ENCODE results near the gene SERPINE3.

The SERPINE3 gene

GRCh38 chr13:51364404-51365008 is 25.0 kb downstream of the SERPINE3 start:
- no peak for DNase-seq

- DNase-seq: no peak
Observed at GRCh38 chr13:51370116-51370515, 30.6 kb downstream of the SERPINE3 start.

DNA sequence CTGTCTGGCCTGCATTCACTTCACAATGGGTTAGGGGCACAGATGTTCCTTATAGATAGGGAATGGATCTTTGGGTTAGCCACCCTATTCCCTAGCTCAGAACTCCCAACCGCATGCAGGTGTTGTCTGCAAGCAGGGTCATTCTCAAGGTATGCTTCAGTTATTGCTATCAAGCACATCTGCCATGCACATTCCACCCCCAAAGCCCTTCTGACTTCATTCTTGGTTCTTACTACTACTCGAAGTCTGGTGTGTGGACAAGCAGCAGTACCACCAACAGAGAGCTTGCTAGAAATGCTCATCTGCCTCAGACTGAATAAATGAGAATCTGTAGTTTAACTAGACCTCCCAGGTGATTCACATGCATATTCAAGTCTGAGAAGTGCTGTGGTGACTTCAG is 31.3 kb downstream of the SERPINE3 start:
- DNase-seq: no peak

DNA sequence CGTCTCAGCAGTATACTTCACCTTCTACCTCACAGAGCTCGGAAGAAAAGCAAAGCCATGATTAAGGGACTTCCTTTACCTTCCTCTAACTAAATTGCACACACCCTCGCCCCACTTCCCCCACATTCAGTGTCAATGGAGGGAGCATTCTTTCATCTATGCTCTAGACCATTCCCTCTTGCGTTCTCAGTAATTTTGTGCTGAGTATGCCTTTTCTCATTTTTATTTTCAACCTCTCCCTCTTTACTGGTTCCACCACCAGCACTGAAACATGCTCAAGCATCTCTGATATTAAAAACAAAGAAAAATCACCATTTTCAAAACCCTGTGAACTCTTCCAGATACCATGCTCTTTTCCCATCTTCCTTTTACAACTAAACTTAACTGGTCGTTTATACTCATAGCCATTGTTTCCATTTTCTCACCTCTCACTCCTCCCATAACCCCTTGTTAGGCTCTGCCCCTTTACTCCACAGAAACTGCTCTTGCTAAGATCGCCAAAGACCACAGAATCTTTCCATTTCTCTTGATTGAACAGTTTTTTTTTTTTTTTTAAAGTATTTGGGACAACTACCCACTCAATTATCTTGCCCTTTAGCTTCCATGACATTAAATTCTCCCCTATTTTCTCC is 32.4 kb downstream of the SERPINE3 start:
- no peak for DNase-seq

DNA sequence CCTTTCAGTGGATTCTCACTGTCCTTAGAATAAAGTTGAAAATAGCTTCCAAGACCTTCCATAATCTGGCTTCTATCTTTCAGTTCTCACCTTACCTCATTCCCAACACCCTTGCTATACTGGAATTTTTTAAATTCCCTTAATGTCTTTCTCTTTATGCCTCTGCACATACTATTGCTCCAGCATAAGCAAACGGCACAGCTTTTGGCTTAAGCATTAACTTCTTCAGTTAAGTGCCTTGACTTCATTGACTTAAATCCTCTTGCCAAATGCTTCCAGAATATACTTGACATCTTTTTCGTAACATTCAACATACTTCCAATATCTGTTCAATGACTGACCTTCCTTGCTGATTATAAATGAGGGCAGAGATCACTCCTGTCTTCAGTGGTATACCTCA is 34.0 kb downstream of the SERPINE3 start:
- DNase-seq: no peak

DNA sequence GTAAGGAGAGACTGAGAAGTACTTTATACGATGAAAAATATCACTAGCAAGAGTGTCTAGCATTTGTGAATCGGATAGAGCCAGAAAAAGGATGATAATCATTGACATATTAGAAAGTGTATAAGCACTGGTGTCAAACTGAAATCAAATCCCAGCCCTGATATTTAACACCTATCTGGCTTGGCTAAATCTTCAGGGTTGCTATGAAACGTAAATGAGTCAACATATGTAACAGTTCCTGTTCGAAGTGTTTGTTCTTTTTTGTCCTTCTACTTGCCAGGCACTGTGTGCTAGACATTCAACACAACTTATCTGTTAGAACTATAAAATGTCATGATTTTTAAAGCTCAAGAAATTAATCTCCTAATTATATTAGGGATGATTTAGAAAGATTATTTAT is 40.8 kb downstream of the SERPINE3 start:
- DNase-seq: peak; percentile 21

GRCh38 chr13:51385114-51385513 is 45.6 kb downstream of the SERPINE3 start:
- no peak for DNase-seq

GRCh38 chr13:51394724-51395123 is 55.2 kb downstream of the SERPINE3 start:
- no peak for DNase-seq

DNA sequence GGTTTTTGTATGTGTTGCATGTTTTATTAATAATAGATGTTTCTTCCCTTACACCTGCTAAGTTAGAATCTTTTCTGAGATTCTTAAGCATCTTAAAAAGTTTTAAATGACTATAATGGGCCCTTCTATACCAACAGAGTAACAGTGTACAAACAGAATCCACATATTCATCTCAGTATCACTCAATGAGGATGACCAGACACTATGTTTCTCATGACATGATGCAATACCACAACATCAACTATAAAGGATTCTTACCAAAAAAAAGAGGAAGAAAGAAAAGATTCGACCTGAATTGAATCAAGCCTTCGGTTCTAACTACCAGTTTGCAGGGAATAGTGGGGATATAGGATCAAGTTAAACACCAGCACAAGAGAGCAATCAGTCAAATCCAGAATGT is 56.9 kb downstream of the SERPINE3 start:
- no peak for DNase-seq

GRCh38 chr13:51397262-51397941 is 57.9 kb downstream of the SERPINE3 start:
- DNase-seq: no peak

GRCh38 chr13:51405176-51405575 is 65.7 kb downstream of the SERPINE3 start:
- no peak for DNase-seq

DNA sequence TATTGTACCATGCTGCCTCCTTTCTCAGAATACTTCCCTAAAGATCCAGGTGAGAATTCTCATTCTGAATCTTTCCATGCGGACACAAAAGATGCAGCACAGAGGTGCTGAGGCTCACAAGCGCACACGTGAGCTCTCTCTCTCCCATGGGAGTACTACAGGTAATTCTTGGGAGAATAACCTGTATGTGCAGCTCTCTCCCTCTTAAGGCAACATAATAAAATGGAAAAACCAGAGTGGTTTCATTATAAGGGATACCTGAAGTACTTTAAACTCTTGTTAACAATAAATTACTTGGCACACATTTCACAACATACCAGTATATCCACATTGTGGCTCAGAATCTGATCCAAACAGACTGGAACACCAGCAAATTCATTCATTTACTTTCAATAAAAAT is 72.9 kb downstream of the SERPINE3 start:
- DNase-seq: no peak
